Upper lobe of left lung (tissue), 6 donors: ENCODE results near the gene CERS6. TPM values are rescaled to one million over a fixed set of nuclear protein-coding genes. Genes with fewer than 3 reads are reported as not detected.

Source experiments
- ATAC-seq, 2 donors: fragments of 200-7000 bp; cut with Tn5 transposase; one replicate each; pipeline ENCODE4 v1.9.1; 2022; ENCODE audit warnings: mild to moderate bottlenecking in 2 of 2, moderate library complexity in 2 of 2; ENCODE audit not compliant: low FRiP score in 2 of 2
- DNase-seq, 2 donors: peaks; one replicate each; pipeline ENCODE4 v3.0.0-alpha.2; 2019 to 2020
- H3K27ac ChIP-seq, 4 donors: fragments of 200-600 bp; sonication (generic); one replicate each; pipeline ENCODE4 v1.5.1; 2016 to 2019
- H3K27me3 ChIP-seq, 4 donors: fragments of 200-600 bp; sonication (generic); one replicate each; pipeline ENCODE4 v1.5.1; 2017 to 2019
- H3K36me3 ChIP-seq, 4 donors: fragments of 200-600 bp; sonication (generic); one replicate each; pipeline ENCODE4 v1.5.1; 2016 to 2019
- H3K4me1 ChIP-seq, 4 donors: fragments of 200-600 bp; sonication (generic); one replicate each; pipeline ENCODE4 v1.5.1; 2018 to 2019
- H3K4me3 ChIP-seq, 4 donors: fragments of 200-600 bp; sonication (generic); one replicate each; pipeline ENCODE4 v1.5.1; 2017 to 2019; ENCODE audit warnings: mild to moderate bottlenecking in 2 of 4, moderate library complexity in 1 of 4
- H3K9me3 ChIP-seq, 4 donors: fragments of 200-600 bp; sonication (generic); one replicate each; pipeline ENCODE4 v1.5.1; 2018 to 2019
- CTCF ChIP-seq, 6 experiments: fragments of 450-650 bp in 4 of 6; fragments of 200-600 bp in 2 of 6; sonication (generic) in 2 of 6; IDR thresholded peaks; one replicate each; pipeline ENCODE4 v1.5.1; 2016 to 2019; ENCODE audit warnings: antibody characterized with exemption in 6 of 6
- EP300 ChIP-seq, 4 donors: sonication (generic); formaldehyde crosslinking; IDR thresholded peaks; one replicate each; pipeline ENCODE4 v1.5.1; 2017; ENCODE audit warnings: antibody characterized with exemption in 4 of 4, control low read depth in 2 of 4
- POLR2A ChIP-seq, 4 donors: fragments of 450-650 bp; IDR thresholded peaks; one replicate each; pipeline ENCODE4 v1.5.1; 2016 to 2017; ENCODE audit warnings: antibody characterized with exemption in 4 of 4, mild to moderate bottlenecking in 2 of 4
- POLR2AphosphoS5 ChIP-seq, 2 donors: sonication (generic); formaldehyde crosslinking; IDR thresholded peaks; one replicate each; pipeline ENCODE4 v1.5.1; 2017; ENCODE audit warnings: antibody characterized with exemption in 2 of 2
- WGBS, 2 donors: methylation state at CpG; one replicate each; pipeline ENCODE4 v1.1.5; 2017 to 2018; 5-methylcytosine and 5-hydroxymethylcytosine counted together
- small RNA-seq, 4 donors: library from RNA; depleted of rRNA; stranded (forward); fragments of <200 nt; gene quantifications; one replicate each; pipeline ENCODE3, GENCODE V24; 2016
- total RNA-seq, 6 donors: library from RNA; depleted of rRNA in 4 of 6; stranded (reverse); fragments of >200 nt in 4 of 6; gene quantifications; one replicate each; pipeline versions ENCODE4 v1.1.0 to v1.2.1, GENCODE V29; 2016 to 2021
- donor health status: DM: no; HTN: no; CAD: no; lungs with moderate emphysema.
- donor health status: DM: no; HTN: yes; CAD: no; lungs with severe emphysema.

Gene CERS6
- total RNA-seq, 6 donors from 2014 or later: 7.3 to 24.7 (median 16.6) TPM

GRCh38 chr2:168819050-168819715, 363.1 kb downstream of the CERS6 start:
- DNase-seq (no peak), ATAC-seq (no peak)
- Histone ChIP-seq H3K27ac (peak overlapping the region in 1 of 4 donors; percentile 50), H3K27me3 (no peaks in the 10 kb centered on the region), H3K4me1 (peaks cover 0 to 15% (median 2%) of the 10 kb centered on the region in 4 donors), H3K9me3 (no peaks in the 10 kb centered on the region), H3K4me3 (no peak overlapping the region), H3K36me3 (peaks cover 0 to 11% (median 0%) of the 10 kb centered on the region in 4 donors)
- WGBS, 2 donors: 56 to 60% methylated on average over 10 of the region's 10 CpGs
- TF ChIP-seq CTCF (IDR thresholded peaks at IDR 0.05) (no peak), POLR2A (IDR thresholded peaks at IDR 0.05) (no peak), POLR2AphosphoS5 (IDR thresholded peaks at IDR 0.05) (no peak), EP300 (IDR thresholded peaks at IDR 0.05) (no peak)

GRCh38 chr2:168819829-168820489, 363.9 kb downstream of the CERS6 start:
- no peak for ATAC-seq
- H3K27me3 ChIP-seq: no peaks in the 10 kb centered on the region
- peaks cover 0 to 13% (median 2%) of the 10 kb centered on the region in 4 donors for H3K4me1 ChIP-seq
- no peak overlapping the region for H3K4me3 ChIP-seq
- TF ChIP-seq EP300 (IDR thresholded peaks at IDR 0.05): no peak
- TF ChIP-seq CTCF (IDR thresholded peaks at IDR 0.05): no peak
- no peak for TF ChIP-seq POLR2A (IDR thresholded peaks at IDR 0.05)
- TF ChIP-seq POLR2AphosphoS5 (IDR thresholded peaks at IDR 0.05): no peak
- DNase-seq: no peak
- H3K36me3 ChIP-seq: peaks cover 0 to 11% (median 0%) of the 10 kb centered on the region in 4 donors
- H3K9me3 ChIP-seq: no peaks in the 10 kb centered on the region
- WGBS, 2 donors: 83 to 88% methylated on average over 6 of the region's 6 CpGs
- H3K27ac ChIP-seq: peak overlapping the region in 1 of 4 donors; percentile 8

GRCh38 chr2:168821577-168821976, 365.5 kb downstream of the CERS6 start:
- no peak for TF ChIP-seq CTCF (IDR thresholded peaks at IDR 0.05)
- Histone ChIP-seq H3K4me1 (peaks cover 0 to 8% (median 1%) of the 10 kb centered on the region in 4 donors), H3K27me3 (no peaks in the 10 kb centered on the region), H3K4me3 (no peak overlapping the region), H3K27ac (no peak overlapping the region), H3K36me3 (peaks cover 0 to 19% (median 0%) of the 10 kb centered on the region in 4 donors), H3K9me3 (no peaks in the 10 kb centered on the region)
- ATAC-seq: no peak
- no peak for DNase-seq
- WGBS, 2 donors: 89 to 93% methylated on average over 8 of the region's 8 CpGs

- ATAC-seq (no peak), DNase-seq (no peak)
- no peak for TF ChIP-seq POLR2AphosphoS5 (IDR thresholded peaks at IDR 0.05)
- TF ChIP-seq CTCF (IDR thresholded peaks at IDR 0.05): no peak
- no peak for TF ChIP-seq POLR2A (IDR thresholded peaks at IDR 0.05)
- TF ChIP-seq EP300 (IDR thresholded peaks at IDR 0.05): no peak
- Histone ChIP-seq H3K4me1 (peaks cover 0 to 8% (median 0%) of the 10 kb centered on the region in 4 donors), H3K27ac (no peak overlapping the region), H3K4me3 (no peak overlapping the region), H3K27me3 (no peaks in the 10 kb centered on the region), H3K9me3 (no peaks in the 10 kb centered on the region), H3K36me3 (peaks cover 0 to 23% (median 0%) of the 10 kb centered on the region in 4 donors)
- 76 to 95% methylated on average over 1 of the region's 1 CpG for WGBS, 2 donors
These were observed 365.9 kb downstream of the CERS6 start for GRCh38 chr2:168821992-168822391.

Small RNAs within 50 kb of the gene (small RNA-seq; reads per million reads assigned to genes)
- gene MIR4774: 0 reads per million in 4 donors
- 0 reads per million in 4 donors for gene RN7SL813P
- gene RNU6-766P: 0 reads per million in 4 donors

Other genes with a start within 250 kb of the CERS6 start
- gene STK39, start 208.7 kb upstream of the CERS6 start, total RNA-seq: 10 to 100 TPM in 4 of 6 donors, 1 to 10 TPM in 2; 7.9 to 18.8 (median 12.1) TPM